DND-41 (cell line): ENCODE measurements around the gene RRAS.

Experiments used
- ATAC-seq: fragments of 200-7000 bp; cut with Tn5 transposase; 3 replicates; pipeline ENCODE4 v1.9.1; 2021; ENCODE audit warnings: low read depth; ENCODE audit not compliant: insufficient read depth
- DNase-seq: peaks from one replicate; pipeline ENCODE4 v3.0.0-alpha.2; 2020
- H2AFZ ChIP-seq: 2 replicates; pipeline ENCODE4 v1.6.0; 2012; ENCODE audit warnings: low read depth, low read length
- H3K27ac ChIP-seq: 2 replicates; pipeline ENCODE4 v1.5.1; 2012; ENCODE audit warnings: low read length, inconsistent platforms
- H3K27me3 ChIP-seq: fragments of 200-600 bp; sonication (generic); 2 replicates; pipeline ENCODE4 v1.6.0; 2012; ENCODE audit warnings: low read length, mild to moderate bottlenecking, inconsistent platforms; ENCODE audit not compliant: insufficient read depth, poor library complexity
- H3K36me3 ChIP-seq: 2 replicates; pipeline ENCODE4 v1.5.1; 2012; ENCODE audit warnings: low read length, inconsistent platforms; ENCODE audit not compliant: insufficient read depth
- H3K4me1 ChIP-seq: 2 replicates; pipeline ENCODE4 v1.5.1; 2012; ENCODE audit warnings: mild to moderate bottlenecking, low read length; ENCODE audit not compliant: insufficient read depth
- H3K4me2 ChIP-seq: 2 replicates; pipeline ENCODE4 v1.6.0; 2012; ENCODE audit warnings: mild to moderate bottlenecking, moderate library complexity, low read length, inconsistent platforms; ENCODE audit not compliant: insufficient read depth
- H3K4me3 ChIP-seq, 2 experiments: fragments of 200-600 bp in 1 of 2; shearing (Covaris generic) in 1 of 2; 2 replicates each; pipeline ENCODE4 v1.5.1; 2012 to 2016; ENCODE audit warnings: inconsistent platforms in 2 of 2, low read length in 2 of 2, mild to moderate bottlenecking in 2 of 2, low read depth in 1 of 2, moderate library complexity in 1 of 2
- H3K79me2 ChIP-seq: 2 replicates; pipeline ENCODE4 v1.6.0; 2012; ENCODE audit warnings: low read length, inconsistent platforms; ENCODE audit not compliant: insufficient read depth
- H3K9ac ChIP-seq: 2 replicates; pipeline ENCODE4 v1.6.0; 2012; ENCODE audit warnings: low read depth, mild to moderate bottlenecking, inconsistent platforms, low read length, moderate library complexity
- H3K9me3 ChIP-seq: 2 replicates; pipeline ENCODE4 v1.5.1; 2012; ENCODE audit warnings: low read length, moderate library complexity, mild to moderate bottlenecking, inconsistent platforms; ENCODE audit not compliant: insufficient read depth, severe bottlenecking
- H4K20me1 ChIP-seq: 2 replicates; pipeline ENCODE4 v1.6.0; 2012; ENCODE audit warnings: low read length; ENCODE audit not compliant: insufficient read depth
- CTCF ChIP-seq: IDR thresholded peaks from 2 replicates; pipeline ENCODE4 v1.5.1; 2012; ENCODE audit warnings: borderline replicate concordance, low read length, moderate library complexity, mild to moderate bottlenecking; ENCODE audit not compliant: poor library complexity, severe bottlenecking; ENCODE audit errors: extremely low read depth
- EZH2 ChIP-seq: IDR thresholded peaks from 3 replicates; pipeline ENCODE4 v1.6.1; 2012; ENCODE audit warnings: borderline replicate concordance, low read depth, mild to moderate bottlenecking, moderate library complexity, low read length, inconsistent platforms; ENCODE audit not compliant: severe bottlenecking

Gene RRAS

GRCh38 chr19:49609499-49610092 is 30.3 kb downstream of the RRAS start:
- H3K27me3 ChIP-seq: no peaks in the 10 kb centered on the region
- peaks cover 81% of the 10 kb centered on the region for H3K36me3 ChIP-seq
- H4K20me1 ChIP-seq: peaks cover 40% of the 10 kb centered on the region
- no peaks in the 10 kb centered on the region for H3K9me3 ChIP-seq
- ATAC-seq (no peak), DNase-seq (no peak)
- TF ChIP-seq EZH2: no peak
- H3K4me1 ChIP-seq: no peaks in the 10 kb centered on the region
- no peak overlapping the region for H3K4me2 ChIP-seq
- H2AFZ ChIP-seq: no peak overlapping the region
- no peak overlapping the region for H3K4me3 ChIP-seq
- H3K79me2 ChIP-seq: peaks cover 74% of the 10 kb centered on the region
- no peak overlapping the region for H3K9ac ChIP-seq
- H3K27ac ChIP-seq: no peak overlapping the region

GRCh38 chr19:49605605-49606004 is 34.3 kb downstream of the RRAS start:
- H3K27me3 ChIP-seq: no peaks in the 10 kb centered on the region
- H3K9me3 ChIP-seq: no peaks in the 10 kb centered on the region
- H3K4me2 ChIP-seq: no peak overlapping the region
- peaks cover 40% of the 10 kb centered on the region for H4K20me1 ChIP-seq
- no peak for DNase-seq
- H3K4me1 ChIP-seq: no peaks in the 10 kb centered on the region
- H3K27ac ChIP-seq: no peak overlapping the region
- TF ChIP-seq CTCF: no peak
- TF ChIP-seq EZH2: no peak
- peaks cover 82% of the 10 kb centered on the region for H3K79me2 ChIP-seq
- ATAC-seq: no peak
- H3K36me3 ChIP-seq: peaks cover 89% of the 10 kb centered on the region
- H2AFZ ChIP-seq: no peak overlapping the region
- no peak overlapping the region for H3K9ac ChIP-seq
- H3K4me3 ChIP-seq: no peak overlapping the region

GRCh38 chr19:49602806-49603205 is 37.1 kb downstream of the RRAS start:
- Histone ChIP-seq H3K4me2 (no peak overlapping the region), H3K36me3 (peaks cover 90% of the 10 kb centered on the region), H3K9me3 (no peaks in the 10 kb centered on the region), H3K4me1 (no peaks in the 10 kb centered on the region), H2AFZ (no peak overlapping the region), H3K9ac (no peak overlapping the region), H4K20me1 (peaks cover 54% of the 10 kb centered on the region), H3K27ac (no peak overlapping the region), H3K4me3 (no peak overlapping the region), H3K27me3 (no peaks in the 10 kb centered on the region), H3K79me2 (peaks cover 84% of the 10 kb centered on the region)
- no peak for TF ChIP-seq CTCF
- no peak for TF ChIP-seq EZH2
- no peak for DNase-seq
- no peak for ATAC-seq

- H4K20me1 ChIP-seq: peaks cover 55% of the 10 kb centered on the region
- H3K36me3 ChIP-seq: peaks cover 90% of the 10 kb centered on the region
- no peak overlapping the region for H3K27ac ChIP-seq
- no peak overlapping the region for H2AFZ ChIP-seq
- no peaks in the 10 kb centered on the region for H3K27me3 ChIP-seq
- H3K9me3 ChIP-seq: no peaks in the 10 kb centered on the region
- no peaks in the 10 kb centered on the region for H3K4me1 ChIP-seq
- H3K4me3 ChIP-seq: no peak overlapping the region
- H3K79me2 ChIP-seq: peaks cover 83% of the 10 kb centered on the region
- ATAC-seq (no peak), DNase-seq (no peak)
- no peak for TF ChIP-seq CTCF
- TF ChIP-seq EZH2: no peak
- H3K4me2 ChIP-seq: no peak overlapping the region
- H3K9ac ChIP-seq: no peak overlapping the region
Observed at GRCh38 chr19:49601482-49602038, 38.4 kb downstream of the RRAS start.
